ENCODE measurements around the gene SCN9A.

The SCN9A gene

DNA sequence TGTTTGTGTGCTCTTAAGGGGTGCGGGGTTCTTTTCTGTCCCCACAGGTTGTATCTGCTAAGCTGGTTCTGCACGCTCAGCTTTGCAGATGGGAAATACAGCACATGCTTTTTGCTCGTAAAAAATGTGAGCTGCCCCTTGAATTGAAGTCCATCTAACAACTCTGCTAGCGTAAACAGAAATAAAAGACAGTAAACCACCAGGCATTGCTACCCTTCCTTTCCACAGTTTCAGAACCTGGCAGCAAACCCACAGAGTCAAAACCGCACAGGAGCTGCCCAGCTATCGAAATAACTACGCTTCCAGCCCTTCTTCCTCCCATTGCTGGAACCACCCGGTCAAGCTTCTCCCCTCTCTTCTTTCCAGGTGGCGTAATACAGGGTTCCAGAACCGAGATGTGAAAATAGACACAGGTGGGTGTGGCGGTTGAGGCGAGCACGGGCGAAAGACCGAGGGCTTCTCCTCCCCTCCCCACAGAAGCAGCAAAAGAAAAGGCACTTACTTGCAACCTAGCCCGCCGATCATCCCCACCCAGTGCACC lies 479 bp downstream of the SCN9A start (continued):
- TF ChIP-seq ZBTB26 (tag by site-specific recombination; optimal IDR thresholded peaks at IDR 0.05) = no peak
- TF ChIP-seq ZNF600 (tag by site-specific recombination; IDR thresholded peaks at IDR 0.05) = peak; percentile 54; the same call in 1 of the 2 replicates
- TF ChIP-seq ZBTB8A (tag by site-specific recombination; IDR thresholded peaks at IDR 0.05) = no peak
- TF ChIP-seq ZNF394 (tag by site-specific recombination; IDR thresholded peaks at IDR 0.05; ENCODE audit: borderline replicate concordance) = peak; percentile 72; the same call in 1 of the 2 replicates
- TF ChIP-seq ZNF677 (tag by site-specific recombination; IDR thresholded peaks at IDR 0.05) = no peak
- TF ChIP-seq ZNF324 (tag by site-specific recombination; IDR thresholded peaks at IDR 0.05) = no peak
- peak; percentile 7; the same call in 1 of the 2 replicates for TF ChIP-seq ZNF335 (tag by site-specific recombination; conservative IDR thresholded peaks at IDR 0.05)
- TF ChIP-seq ZNF777 (tag by site-specific recombination; IDR thresholded peaks at IDR 0.05; ENCODE audit: borderline replicate concordance) = no peak
- TF ChIP-seq ZSCAN30 (tag by site-specific recombination; IDR thresholded peaks at IDR 0.05) = no peak
- TF ChIP-seq ZNF157 (tag by site-specific recombination; IDR thresholded peaks at IDR 0.05) = no peak
- no peak for TF ChIP-seq ZFP3 (tag by site-specific recombination; IDR thresholded peaks at IDR 0.05; ENCODE audit: low read depth)
- TF ChIP-seq ZNF341 (tag by site-specific recombination; IDR thresholded peaks at IDR 0.05; ENCODE audit: low read depth) = no peak
- no peak; the same call in 1 of the 2 replicates for TF ChIP-seq KLF9 (tag by site-specific recombination; IDR thresholded peaks at IDR 0.05; ENCODE audit: low read depth)
- TF ChIP-seq ZNF302 (tag by site-specific recombination; IDR thresholded peaks at IDR 0.05; ENCODE audit: low read depth) = no peak
- no peak for TF ChIP-seq ZNF121 (tag by site-specific recombination; IDR thresholded peaks at IDR 0.05)
- peak; percentile 29; the same call in 1 of the 2 replicates for TF ChIP-seq FEZF1 (tag by site-specific recombination; IDR thresholded peaks at IDR 0.05)
- TF ChIP-seq ZBTB6 (tag by site-specific recombination; IDR thresholded peaks at IDR 0.05) = 0 out of 2 replicates have a peak, but pooled peaks have one; percentile 9
- TF ChIP-seq ZNF133 (tag by site-specific recombination; IDR thresholded peaks at IDR 0.05) = no peak
- 0 out of 2 replicates have a peak, but pooled peaks have one; percentile 8 for TF ChIP-seq REST (tag by site-specific recombination; IDR thresholded peaks at IDR 0.05)
- peak; percentile 58 for TF ChIP-seq ZBTB20 (tag by site-specific recombination; IDR thresholded peaks at IDR 0.05)

DNA sequence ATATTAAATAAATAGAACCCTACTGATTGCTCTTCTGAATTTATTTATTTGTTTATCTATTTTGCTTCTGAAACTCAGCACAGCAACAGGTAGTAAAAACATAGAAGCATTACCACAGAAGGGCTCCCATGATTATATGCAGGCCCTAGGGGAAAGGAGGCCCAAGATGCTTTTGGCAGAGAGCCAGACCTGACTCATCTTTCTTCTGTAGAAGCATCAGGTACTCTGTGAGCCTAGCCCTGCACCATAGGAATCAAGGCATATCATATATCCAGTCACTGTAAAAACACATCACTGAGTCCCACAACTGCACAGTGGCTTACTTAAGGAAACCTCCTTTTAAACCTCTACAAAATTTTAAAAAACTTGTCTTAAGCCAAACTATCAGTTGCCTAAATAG lies 1.8 kb downstream of the SCN9A start:
- Histone ChIP-seq H3K27ac (ENCODE audit: extremely low read depth, low read depth, low read length) (no peak overlapping the region), H3K36me3 (ENCODE audit: control insufficient read depth in 2 of 2, insufficient read depth in 1 of 2, low read length in 2 of 2) (no peaks in the 10 kb centered on the region), H3K4me3 (ENCODE audit: low read depth, low read length) (no peak overlapping the region), H3K9me3 (ENCODE audit: control insufficient read depth, insufficient read depth, low read depth, low read length) (no peaks in the 10 kb centered on the region), H3K4me1 (ENCODE audit: control insufficient read depth, insufficient read depth, low read length) (peaks cover 20% of the 10 kb centered on the region)
- CTCF ChIA-PET = interaction anchor here (0.6 to 4.3 kb wide), 3 partner anchors 11 to 15 kb away, joined by 3 to 25 read pairs (median 17); no protein-coding TSS in a partner anchor
- POLR2A ChIA-PET = no interaction called here
- TF ChIP-seq ZNF48 (tag by site-specific recombination; IDR thresholded peaks at IDR 0.05) (no peak), MZF1 (tag by site-specific recombination; IDR thresholded peaks at IDR 0.05; ENCODE audit: borderline replicate concordance) (peak; percentile 13; the same call in 1 of the 2 replicates), IKZF3 (tag by site-specific recombination; IDR thresholded peaks at IDR 0.05) (peak; percentile 27; the same call in 1 of the 2 replicates), ZNF843 (tag by site-specific recombination; IDR thresholded peaks at IDR 0.05) (0 out of 2 replicates have a peak, but pooled peaks have one; percentile 47), GLIS2 (tag by site-specific recombination; IDR thresholded peaks at IDR 0.05) (no peak), YY1 (tag by site-specific recombination; IDR thresholded peaks at IDR 0.05) (no peak), ZNF629 (tag by site-specific recombination; IDR thresholded peaks at IDR 0.05) (no peak; the same call in 1 of the 2 replicates), KLF9 (tag by site-specific recombination; IDR thresholded peaks at IDR 0.05; ENCODE audit: low read depth) (no peak), ZNF529 (tag by site-specific recombination; IDR thresholded peaks at IDR 0.05; ENCODE audit: insufficient replicate concordance) (peak; percentile 62), ZNF776 (tag by site-specific recombination; IDR thresholded peaks at IDR 0.05; ENCODE audit: borderline replicate concordance) (no peak), ZSCAN30 (tag by site-specific recombination; IDR thresholded peaks at IDR 0.05) (0 out of 2 replicates have a peak, but pooled peaks have one; percentile 45), GLI4 (tag by site-specific recombination; IDR thresholded peaks at IDR 0.05) (no peak)
- TF ChIP-seq, protein P1, sequence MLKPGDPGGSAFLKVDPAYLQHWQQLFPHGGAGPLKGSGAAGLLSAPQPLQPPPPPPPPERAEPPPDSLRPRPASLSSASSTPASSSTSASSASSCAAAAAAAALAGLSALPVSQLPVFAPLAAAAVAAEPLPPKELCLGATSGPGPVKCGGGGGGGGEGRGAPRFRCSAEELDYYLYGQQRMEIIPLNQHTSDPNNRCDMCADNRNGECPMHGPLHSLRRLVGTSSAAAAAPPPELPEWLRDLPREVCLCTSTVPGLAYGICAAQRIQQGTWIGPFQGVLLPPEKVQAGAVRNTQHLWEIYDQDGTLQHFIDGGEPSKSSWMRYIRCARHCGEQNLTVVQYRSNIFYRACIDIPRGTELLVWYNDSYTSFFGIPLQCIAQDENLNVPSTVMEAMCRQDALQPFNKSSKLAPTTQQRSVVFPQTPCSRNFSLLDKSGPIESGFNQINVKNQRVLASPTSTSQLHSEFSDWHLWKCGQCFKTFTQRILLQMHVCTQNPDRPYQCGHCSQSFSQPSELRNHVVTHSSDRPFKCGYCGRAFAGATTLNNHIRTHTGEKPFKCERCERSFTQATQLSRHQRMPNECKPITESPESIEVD (tag by site-specific recombination; IDR thresholded peaks at IDR 0.05) = 0 out of 2 replicates have a peak, but pooled peaks have one; percentile 13
